HCT116 (cell line): ENCODE measurements around the gene USP12. TPM values are rescaled to one million over a fixed set of nuclear protein-coding genes. Genes with fewer than 3 reads are reported as not detected.

ENCODE experiments used
- ATAC-seq: fragments of 200-7000 bp; cut with Tn5 transposase; 2 replicates; pipeline ENCODE4 v1.9.1; 2020; ENCODE audit warnings: mild to moderate bottlenecking, moderate library complexity
- BruUV-seq: library from RNA; stranded (reverse); fragments of 400-500 nt; replicated peaks from 2 replicates; lab custom pipeline; 2021; lab: Mats Ljungman, UMichigan
- CTCF ChIA-PET: fragments of 300-600 bp; sonication (Branson Sonifier 250); formaldehyde crosslinking; loops from one replicate; lab custom pipeline; 2021; ENCODE audit warnings: antibody characterized with exemption; lab: Charles Lee
- POLR2A ChIA-PET: fragments of 300-600, 350-600 bp; sonication (Branson Sonifier 250); formaldehyde crosslinking; loops from one replicate; lab custom pipeline; 2021; ENCODE audit warnings: antibody characterized with exemption; lab: Charles Lee
- RAD21 ChIA-PET, 2 experiments: fragments of 300-600 bp; sonication (Branson Sonifier 250); formaldehyde crosslinking; loops; one replicate each; lab custom pipeline; 2023; ENCODE audit warnings: low total read pairs in 2 of 2; ENCODE audit not compliant: uncharacterized antibody in 2 of 2, unreplicated experiment in 2 of 2, low non-redundant PET in 1 of 2; lab: Charles Lee
- DNase-seq: peaks from one replicate; pipeline ENCODE4 v3.0.0-alpha.2; 2010; ENCODE audit warnings: low read depth, low spot score
- H2AFZ ChIP-seq: fragments of 200-600 bp; shearing (Covaris generic), sonication (generic); 2 replicates; pipeline ENCODE4 v1.6.1; 2017; ENCODE audit warnings: low read depth, mixed run types, mixed read lengths, antibody characterized with exemption, low read length; ENCODE audit not compliant: poor library complexity, severe bottlenecking
- H3K27ac ChIP-seq: 2 replicates; pipeline ENCODE4 v1.5.1; 2012; ENCODE audit warnings: low read depth, low read length
- H3K27me3 ChIP-seq: fragments of 200-600 bp; sonication (generic); 2 replicates; pipeline ENCODE4 v1.6.1; 2016; ENCODE audit warnings: mixed run types, low read length, mixed read lengths; ENCODE audit not compliant: insufficient read depth
- H3K36me3 ChIP-seq, 2 experiments: fragments of 200-500 bp in 1 of 2; fragments of 200-600 bp in 1 of 2; sonication (Bioruptor generic) in 1 of 2; sonication (generic) in 1 of 2; 2 replicates each; pipeline versions ENCODE4 v1.5.1 to v1.6.1; 2014 to 2016; ENCODE audit warnings: low read length in 2 of 2, inconsistent platforms in 1 of 2, mixed read lengths in 1 of 2, mixed run types in 1 of 2; ENCODE audit not compliant: insufficient read depth in 2 of 2, control insufficient read depth in 1 of 2
- H3K4me1 ChIP-seq, 2 experiments: fragments of 200-600 bp in 1 of 2; sonication (generic) in 1 of 2; 2 replicates each; pipeline versions ENCODE4 v1.5.1 to v1.6.1; 2012 to 2017; ENCODE audit warnings: low read length in 2 of 2, inconsistent platforms in 1 of 2, mild to moderate bottlenecking in 1 of 2, mixed read lengths in 1 of 2, mixed run types in 1 of 2, moderate library complexity in 1 of 2; ENCODE audit not compliant: insufficient read depth in 2 of 2, control insufficient read depth in 1 of 2
- H3K4me2 ChIP-seq: fragments of 200-600 bp; sonication (generic); 2 replicates; pipeline ENCODE4 v1.6.1; 2017; ENCODE audit warnings: mixed run types, low read length, mixed read lengths
- H3K4me3 ChIP-seq, 2 experiments: fragments of 200-600 bp in 1 of 2; sonication (generic) in 1 of 2; replicated peaks in 1 of 2; 2 replicates each; pipeline ENCODE4 v1.5.1; 2011 to 2016; ENCODE audit warnings: low read length in 2 of 2, control low read depth in 1 of 2, low read depth in 1 of 2, mild to moderate bottlenecking in 1 of 2, mixed read lengths in 1 of 2, mixed run types in 1 of 2
- H3K79me2 ChIP-seq: fragments of 200-600 bp; sonication (generic); 2 replicates; pipeline ENCODE4 v1.6.1; 2017; ENCODE audit warnings: mild to moderate bottlenecking, mixed run types, low read length, moderate library complexity, mixed read lengths; ENCODE audit not compliant: insufficient read depth
- H3K9ac ChIP-seq: fragments of 200-600 bp; sonication (generic); 2 replicates; pipeline ENCODE4 v1.6.1; 2016; ENCODE audit warnings: low read length, mixed read lengths
- H3K9me2 ChIP-seq: fragments of 200-600 bp; sonication (generic), shearing (Covaris generic); 2 replicates; pipeline ENCODE4 v1.6.1; 2017; ENCODE audit warnings: mixed run types, mild to moderate bottlenecking, moderate library complexity; ENCODE audit not compliant: insufficient read depth
- H3K9me3 ChIP-seq, 2 experiments: fragments of 200-500 bp in 1 of 2; fragments of 200-600 bp in 1 of 2; sonication (Bioruptor generic) in 1 of 2; sonication (generic) in 1 of 2; 2 replicates each; pipeline ENCODE4 v1.6.1; 2014 to 2017; ENCODE audit warnings: low read length in 2 of 2, mixed read lengths in 2 of 2, inconsistent platforms in 1 of 2, low read depth in 1 of 2, mild to moderate bottlenecking in 1 of 2, mixed run types in 1 of 2, moderate library complexity in 1 of 2; ENCODE audit not compliant: control insufficient read depth in 1 of 2, insufficient read depth in 1 of 2
- H4K20me1 ChIP-seq: fragments of 200-600 bp; sonication (generic), shearing (Covaris generic); 2 replicates; pipeline ENCODE4 v1.6.1; 2017; ENCODE audit warnings: mixed run types, mild to moderate bottlenecking, moderate library complexity; ENCODE audit not compliant: insufficient read depth
- CEBPB ChIP-seq: IDR thresholded peaks from 2 replicates; pipeline ENCODE4 v1.6.1; 2012; ENCODE audit warnings: low read depth
- EGR1 ChIP-seq: IDR thresholded peaks from 2 replicates; pipeline ENCODE4 v1.6.1; 2012; ENCODE audit warnings: low read depth
- ELF1 ChIP-seq: IDR thresholded peaks from 2 replicates; pipeline ENCODE4 v1.6.1; 2012; ENCODE audit warnings: low read depth, borderline replicate concordance
- EZH2 ChIP-seq: fragments of 200-600 bp; sonication (generic); IDR thresholded peaks from 2 replicates; pipeline ENCODE4 v1.6.1; 2017; ENCODE audit warnings: antibody characterized with exemption, mixed run types
- EZH2phosphoT487 ChIP-seq: fragments of 200-600 bp; IDR thresholded peaks from 2 replicates; pipeline ENCODE4 v1.6.1; 2018; ENCODE audit warnings: antibody characterized with exemption, borderline replicate concordance
- FOSL1 ChIP-seq: IDR thresholded peaks from 2 replicates; pipeline ENCODE4 v1.6.1; 2012; ENCODE audit warnings: low read depth
- JUND ChIP-seq: IDR thresholded peaks from 2 replicates; pipeline ENCODE4 v1.6.1; 2012
- MAX ChIP-seq: IDR thresholded peaks from 2 replicates; pipeline ENCODE4 v1.6.1; 2012
- POLR2A ChIP-seq: IDR thresholded peaks from 2 replicates; pipeline ENCODE4 v1.7.0; 2011; ENCODE audit warnings: borderline replicate concordance; ENCODE audit not compliant: insufficient read depth, insufficient read length; ENCODE audit errors: extremely low read depth
- RAD21 ChIP-seq: IDR thresholded peaks from 2 replicates; pipeline ENCODE4 v1.6.1; 2012; ENCODE audit warnings: low read depth, mild to moderate bottlenecking
- REST ChIP-seq: IDR thresholded peaks from 2 replicates; pipeline ENCODE4 v1.6.1; 2012; ENCODE audit warnings: low read depth
- SP1 ChIP-seq: IDR thresholded peaks from 2 replicates; pipeline ENCODE4 v1.6.1; 2012; ENCODE audit warnings: low read depth
- SRF ChIP-seq: IDR thresholded peaks from 2 replicates; pipeline ENCODE4 v1.6.1; 2012; ENCODE audit warnings: low read depth
- TCF7L2 ChIP-seq: IDR thresholded peaks from 2 replicates; pipeline ENCODE4 v1.7.0; 2011; ENCODE audit warnings: borderline replicate concordance, inconsistent platforms; ENCODE audit not compliant: insufficient read depth, insufficient read length; ENCODE audit errors: extremely low read depth
- YY1 ChIP-seq: IDR thresholded peaks from 2 replicates; pipeline ENCODE4 v1.6.1; 2011; ENCODE audit warnings: low read length, low read depth, moderate library complexity, mild to moderate bottlenecking; ENCODE audit not compliant: insufficient replicate concordance; ENCODE audit errors: extremely low read depth
- ZBTB33 ChIP-seq: IDR thresholded peaks from 2 replicates; pipeline ENCODE4 v1.6.1; 2011; ENCODE audit warnings: mild to moderate bottlenecking, low read length, moderate library complexity; ENCODE audit not compliant: insufficient replicate concordance; ENCODE audit errors: extremely low read depth
- ZFX ChIP-seq: fragments of 450-650 bp; IDR thresholded peaks from 2 replicates; pipeline ENCODE4 v1.6.1; 2017
- ZNF274 ChIP-seq: fragments of 200-500 bp; sonication (Bioruptor generic); IDR thresholded peaks from 2 replicates; pipeline ENCODE4 v1.6.1; 2014; ENCODE audit warnings: mild to moderate bottlenecking, low read depth, low read length, inconsistent platforms
- intact Hi-C: fragments of 100-400 bp; cut with micrococcal nuclease; formaldehyde crosslinking; loops from 2 replicates; pipeline ENCODE4 v1.10.0; 2022
- total RNA-seq: library from RNA; stranded (reverse); gene quantifications from one replicate; pipeline ENCODE4 v1.2.1, GENCODE V29; 2021; ENCODE audit not compliant: unreplicated experiment

Gene USP12
- total RNA-seq, 1 experiment from 2014 or later: 28.3 TPM

- ATAC-seq (no peak), DNase-seq (no peak)
- H3K27ac ChIP-seq: no peak overlapping the region
- H3K4me3 ChIP-seq: no peak overlapping the region
- ChIA-PET POLR2A (no interaction called here), CTCF (no interaction called here), RAD21 (no interaction called here)
- H3K4me1 ChIP-seq: peaks cover 0 to 8% of the 10 kb centered on the region in 2 experiments; a peak in 1 of 4 replicates
- H3K9ac ChIP-seq: no peak overlapping the region
- TF ChIP-seq TCF7L2 (no peak), CEBPB (no peak), YY1 (no peak), REST (no peak), SRF (no peak), EZH2 (no peak), EGR1 (no peak), ELF1 (no peak), MAX (no peak), ZNF274 (no peak), ZFX (no peak), EZH2phosphoT487 (no peak), ZBTB33 (no peak), FOSL1 (no peak), POLR2A (no peak), JUND (no peak), RAD21 (no peak), SP1 (no peak)
- no peaks in the 10 kb centered on the region for H3K79me2 ChIP-seq
- intact Hi-C loops: no loop called here
- BruUV-seq: no TSS peak
- H2AFZ ChIP-seq: no peak overlapping the region
- H4K20me1 ChIP-seq: no peaks in the 10 kb centered on the region
- no peaks in the 10 kb centered on the region for H3K9me2 ChIP-seq
- no peaks in the 10 kb centered on the region for H3K36me3 ChIP-seq
- H3K4me2 ChIP-seq: no peak overlapping the region
- no peaks in the 10 kb centered on the region for H3K9me3 ChIP-seq
- H3K27me3 ChIP-seq: no peaks in the 10 kb centered on the region
Observed at GRCh38 chr13:27018882-27019281, 152.7 kb downstream of the USP12 start.
